Choroid plexus epithelial cell (primary cell): ENCODE measurements around the gene LHFPL6.

Source experiments
- DNase-seq: peaks from one replicate; pipeline ENCODE4 v3.0.0-alpha.2; 2010; ENCODE audit warnings: low read depth
- H3K4me3 ChIP-seq: 2 replicates; pipeline ENCODE4 v1.5.1; 2011; ENCODE audit warnings: low read depth, mild to moderate bottlenecking, control low read depth, low read length, moderate library complexity
- TF ChIP-seq, protein P1 (sequence below): conservative IDR thresholded peaks from 2 replicates; pipeline ENCODE4 v1.5.1; 2011; ENCODE audit warnings: low read depth, mild to moderate bottlenecking, control low read depth, inconsistent platforms, low read length, moderate library complexity

LHFPL6 gene

DNA sequence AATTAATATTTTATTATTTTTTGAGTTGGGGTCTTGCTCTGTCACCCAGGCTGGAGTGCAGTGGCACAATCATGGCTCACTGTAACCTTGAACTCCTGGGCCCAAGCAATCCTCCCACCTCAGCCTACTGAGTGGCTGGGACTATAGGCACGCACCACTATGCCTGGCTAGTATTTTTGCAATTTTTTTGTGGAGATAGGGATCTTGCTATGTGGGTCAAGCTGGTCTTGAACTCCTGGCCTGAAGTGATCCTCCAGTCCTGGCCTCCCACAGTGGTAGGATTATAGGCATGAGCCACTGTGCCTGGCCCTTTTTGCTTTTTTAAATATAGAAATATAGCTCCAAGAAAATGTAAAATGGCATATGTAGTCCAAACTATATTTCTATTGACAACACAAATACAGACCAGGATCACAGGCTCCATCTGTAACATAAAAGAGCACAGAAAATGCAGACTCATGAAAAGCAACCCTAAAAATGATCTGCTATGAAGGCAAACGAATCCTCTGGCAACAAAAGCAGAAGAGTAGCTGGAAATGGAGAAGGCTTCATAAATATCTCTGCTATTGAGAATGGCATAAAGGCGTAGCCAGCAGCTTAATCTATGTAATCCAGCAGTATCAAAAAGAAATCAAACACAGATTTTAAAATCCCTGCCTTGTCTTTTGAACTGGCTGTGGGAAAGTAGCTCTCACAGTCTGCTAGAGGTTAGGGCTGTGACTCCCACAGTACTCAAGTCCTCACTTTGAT is 200.6 kb downstream of the LHFPL6 start:
- no peak overlapping the region for H3K4me3 ChIP-seq
- no peak for DNase-seq
- TF ChIP-seq, protein P1, sequence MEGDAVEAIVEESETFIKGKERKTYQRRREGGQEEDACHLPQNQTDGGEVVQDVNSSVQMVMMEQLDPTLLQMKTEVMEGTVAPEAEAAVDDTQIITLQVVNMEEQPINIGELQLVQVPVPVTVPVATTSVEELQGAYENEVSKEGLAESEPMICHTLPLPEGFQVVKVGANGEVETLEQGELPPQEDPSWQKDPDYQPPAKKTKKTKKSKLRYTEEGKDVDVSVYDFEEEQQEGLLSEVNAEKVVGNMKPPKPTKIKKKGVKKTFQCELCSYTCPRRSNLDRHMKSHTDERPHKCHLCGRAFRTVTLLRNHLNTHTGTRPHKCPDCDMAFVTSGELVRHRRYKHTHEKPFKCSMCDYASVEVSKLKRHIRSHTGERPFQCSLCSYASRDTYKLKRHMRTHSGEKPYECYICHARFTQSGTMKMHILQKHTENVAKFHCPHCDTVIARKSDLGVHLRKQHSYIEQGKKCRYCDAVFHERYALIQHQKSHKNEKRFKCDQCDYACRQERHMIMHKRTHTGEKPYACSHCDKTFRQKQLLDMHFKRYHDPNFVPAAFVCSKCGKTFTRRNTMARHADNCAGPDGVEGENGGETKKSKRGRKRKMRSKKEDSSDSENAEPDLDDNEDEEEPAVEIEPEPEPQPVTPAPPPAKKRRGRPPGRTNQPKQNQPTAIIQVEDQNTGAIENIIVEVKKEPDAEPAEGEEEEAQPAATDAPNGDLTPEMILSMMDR = no peak

- H3K4me3 ChIP-seq = no peak overlapping the region
- no peak for DNase-seq
- TF ChIP-seq, protein P1 = no peak
These were observed 201.2 kb downstream of the LHFPL6 start for GRCh38 chr13:39401756-39402155.

DNA sequence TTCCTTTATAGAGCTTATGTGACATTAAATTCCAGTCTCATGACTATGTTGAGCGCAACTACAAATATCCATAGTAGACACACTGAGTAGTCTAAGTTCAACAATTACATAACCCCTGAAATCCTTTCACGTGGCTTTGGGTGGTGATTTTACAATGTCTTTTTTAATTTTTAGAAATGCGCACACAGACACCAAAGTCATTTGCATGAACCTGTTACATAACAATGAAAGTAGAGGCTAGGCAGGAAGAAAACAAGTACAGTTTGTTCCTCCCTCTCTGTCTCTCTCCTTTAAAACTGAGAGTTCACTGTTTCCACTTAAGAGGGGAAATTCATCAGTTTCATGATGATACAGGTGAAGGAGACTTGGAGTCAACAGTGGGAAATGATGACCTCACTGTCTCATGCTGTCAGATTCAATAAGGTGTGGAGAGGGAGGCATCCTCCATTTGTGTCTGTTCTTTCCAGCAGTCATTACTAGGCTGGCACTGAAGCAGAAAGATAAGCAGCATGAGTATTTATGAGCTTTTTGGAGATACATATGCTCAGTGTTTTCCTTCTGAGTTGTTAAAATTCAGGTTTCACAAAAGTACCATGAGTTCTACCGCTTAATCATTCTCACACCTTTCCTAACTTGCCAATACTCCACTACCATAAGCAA is 201.8 kb downstream of the LHFPL6 start:
- no peak overlapping the region for H3K4me3 ChIP-seq

GRCh38 chr13:39399102-39399501 is 203.9 kb downstream of the LHFPL6 start:
- TF ChIP-seq, protein P1 = no peak
- no peak overlapping the region for H3K4me3 ChIP-seq
- DNase-seq = no peak

More for the DNA sequence above, 201.8 kb downstream of the LHFPL6 start:
- TF ChIP-seq, protein P1 = no peak
- DNase-seq = no peak

DNA sequence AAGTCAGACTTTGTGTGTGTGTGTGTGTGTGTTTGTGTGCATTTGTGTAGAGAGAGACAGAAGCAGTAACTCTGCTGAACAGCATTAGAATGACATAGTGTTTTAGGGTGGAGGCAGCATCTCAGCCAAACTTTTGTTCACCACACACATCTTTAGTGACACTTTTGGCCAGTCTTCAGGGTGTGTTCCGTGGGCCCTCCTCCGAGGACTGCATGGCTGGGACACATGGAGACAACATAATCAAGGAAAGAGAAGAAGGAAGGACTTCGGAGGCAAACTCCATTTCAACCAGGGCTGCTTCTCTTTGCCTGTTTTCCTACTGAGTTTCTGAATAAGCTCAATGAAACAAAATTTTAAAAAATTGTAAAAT is 205.1 kb downstream of the LHFPL6 start:
- H3K4me3 ChIP-seq = no peak overlapping the region
- TF ChIP-seq, protein P1 = no peak
- no peak for DNase-seq

DNA sequence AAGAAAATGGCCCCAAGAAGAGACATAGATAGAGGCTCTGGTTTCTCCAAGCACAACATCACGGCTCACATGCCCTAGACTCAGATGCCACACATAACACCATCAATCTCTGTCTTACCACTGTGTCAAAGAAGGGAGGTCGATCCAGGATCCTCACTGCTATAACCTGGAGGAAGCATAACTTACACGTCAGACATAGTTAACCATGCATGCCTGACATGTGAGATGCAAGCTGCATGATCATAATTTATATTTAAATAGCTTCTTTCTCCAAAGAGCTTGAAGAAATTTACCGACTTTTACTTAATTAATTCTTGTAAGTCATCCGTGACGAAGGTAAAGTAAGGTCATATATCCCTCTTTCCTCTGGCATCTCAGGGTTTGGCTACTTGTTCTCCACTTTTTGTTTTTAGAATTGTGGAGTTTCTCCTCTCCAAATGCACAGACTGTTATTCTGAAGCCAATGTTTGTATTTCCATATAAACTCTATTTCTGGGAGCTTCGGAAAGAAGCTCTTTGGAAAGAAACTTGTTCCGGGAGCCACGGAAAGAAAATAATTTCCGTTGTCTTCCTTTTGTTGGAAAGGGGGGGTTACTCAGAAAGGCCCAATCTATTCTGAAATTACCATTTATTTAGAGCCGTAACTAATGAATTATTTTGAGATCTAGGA is 205.6 kb downstream of the LHFPL6 start:
- no peak for DNase-seq
- H3K4me3 ChIP-seq = no peak overlapping the region
- TF ChIP-seq, protein P1 = no peak
